Activated T-cell treated with anti-CD3 and anti-CD28 coated beads for 1 hour (primary cell): ENCODE measurements around the gene EHMT1.
A peak's percentile ranks its signal among the peaks of the same experiment; 100 is the strongest.

ENCODE experiments used
- DNase-seq: peaks from one replicate; pipeline ENCODE4 v3.0.0-alpha.2; 2020; ENCODE audit warnings: low read depth

The EHMT1 gene

GRCh38 chr9:137672907-137673791 is 54.3 kb downstream of the EHMT1 start:
- DNase-seq: peak; percentile 10

- DNase-seq: no peak
Measured at GRCh38 chr9:137673886-137674285, 55.1 kb downstream of the EHMT1 start.

DNA sequence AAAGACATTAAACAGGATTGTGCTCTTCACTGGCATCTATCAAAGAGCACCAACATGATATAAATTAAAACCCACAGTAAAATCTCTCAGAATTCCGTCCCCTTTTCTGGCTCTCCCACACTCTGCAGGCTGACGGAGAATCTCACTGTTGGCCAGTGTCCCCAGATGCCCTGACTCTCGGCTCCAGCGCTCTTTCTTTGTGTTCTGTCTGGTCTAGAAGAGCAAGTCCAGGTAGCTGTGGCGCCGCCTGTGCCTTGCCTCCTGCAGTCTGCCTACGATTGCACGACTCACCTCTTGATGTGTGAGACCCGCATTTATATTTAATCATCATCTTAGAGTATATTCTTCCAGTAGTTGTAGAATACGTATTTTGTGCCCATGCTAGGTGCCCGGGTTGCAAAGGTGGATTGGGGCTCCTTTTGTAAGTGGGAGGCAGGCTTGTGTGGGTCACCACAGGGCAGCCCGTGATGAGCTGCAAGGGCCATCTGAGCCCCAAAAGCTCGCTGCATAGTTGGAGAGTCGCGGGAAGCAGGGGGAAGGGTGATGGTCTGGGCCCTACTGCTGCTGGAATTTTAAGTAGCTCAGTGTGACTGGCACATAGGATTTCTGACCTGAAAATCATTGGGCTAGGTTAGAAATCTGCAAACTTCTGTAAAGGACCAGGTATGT is 55.6 kb downstream of the EHMT1 start:
- DNase-seq: no peak

GRCh38 chr9:137674976-137675320 is 56.1 kb downstream of the EHMT1 start:
- DNase-seq: no peak

DNA sequence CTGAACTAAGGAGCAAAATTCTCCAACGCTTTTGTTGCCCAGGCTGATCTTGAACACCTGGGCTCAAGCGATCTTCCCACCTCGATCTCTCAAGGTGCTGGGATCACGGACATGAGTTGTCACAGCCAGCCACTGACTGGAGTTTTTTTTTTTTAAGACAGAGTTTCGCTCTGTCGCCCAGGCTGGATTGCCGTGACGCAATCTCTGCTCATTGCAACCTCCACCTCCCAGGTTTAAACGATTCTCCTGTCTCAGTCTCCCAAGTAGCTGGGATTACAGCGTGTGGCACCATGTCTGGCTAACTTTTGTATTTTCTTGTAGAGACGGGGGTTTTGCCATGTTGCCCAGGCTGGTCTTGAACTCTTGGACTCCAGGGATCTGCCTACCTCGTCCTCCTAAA is 58.2 kb downstream of the EHMT1 start:
- no peak for DNase-seq

GRCh38 chr9:137678202-137678601 is 59.4 kb downstream of the EHMT1 start:
- no peak for DNase-seq

DNA sequence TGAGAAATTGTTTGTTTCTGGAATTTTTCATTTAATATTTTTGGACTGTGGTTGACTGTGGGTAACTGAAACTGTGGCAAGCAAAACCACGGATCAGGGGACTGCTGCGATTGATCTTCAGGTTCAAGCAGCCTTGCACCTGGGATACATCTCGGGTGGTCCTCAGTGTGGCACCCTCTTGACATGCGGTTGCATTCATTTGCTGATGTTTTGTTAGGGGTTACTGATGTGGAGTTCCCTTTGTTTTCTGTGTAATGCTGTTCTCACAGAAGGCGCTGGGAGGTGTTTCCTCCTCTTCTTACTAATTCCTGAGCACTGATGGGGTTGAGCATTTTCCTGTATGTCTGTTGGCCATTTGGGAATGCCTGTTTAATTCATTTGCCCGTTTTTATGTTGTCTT is 60.4 kb downstream of the EHMT1 start:
- DNase-seq: no peak

DNA sequence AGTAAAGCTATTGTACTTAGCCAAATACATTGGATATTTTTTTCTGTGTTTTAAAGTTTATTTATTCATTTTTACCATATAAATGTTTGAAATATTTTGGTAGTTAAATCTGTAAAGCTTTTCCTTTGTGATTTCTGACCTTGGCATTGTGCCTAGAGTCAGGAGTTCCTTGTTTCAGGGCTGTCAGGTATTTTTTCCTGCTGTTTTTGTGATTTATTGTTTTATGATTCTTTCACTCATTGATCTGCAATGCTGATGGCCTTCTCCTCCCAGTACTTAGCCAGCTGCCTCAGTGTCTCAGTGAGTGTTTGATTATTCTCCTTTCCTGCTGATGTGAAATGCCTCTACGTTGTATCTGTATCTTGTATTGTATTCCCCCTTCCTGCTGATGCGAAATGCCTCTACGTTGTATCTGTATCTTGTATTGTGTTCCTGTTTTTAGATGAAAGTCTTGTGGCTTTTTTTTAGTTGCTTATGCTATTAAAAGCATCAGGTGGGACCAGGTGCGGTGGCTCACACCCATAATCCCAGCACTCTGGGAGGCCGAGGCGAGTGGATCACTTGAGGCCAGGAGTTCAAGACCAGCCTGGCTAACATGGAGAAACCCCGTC is 61.0 kb downstream of the EHMT1 start:
- DNase-seq: no peak

DNA sequence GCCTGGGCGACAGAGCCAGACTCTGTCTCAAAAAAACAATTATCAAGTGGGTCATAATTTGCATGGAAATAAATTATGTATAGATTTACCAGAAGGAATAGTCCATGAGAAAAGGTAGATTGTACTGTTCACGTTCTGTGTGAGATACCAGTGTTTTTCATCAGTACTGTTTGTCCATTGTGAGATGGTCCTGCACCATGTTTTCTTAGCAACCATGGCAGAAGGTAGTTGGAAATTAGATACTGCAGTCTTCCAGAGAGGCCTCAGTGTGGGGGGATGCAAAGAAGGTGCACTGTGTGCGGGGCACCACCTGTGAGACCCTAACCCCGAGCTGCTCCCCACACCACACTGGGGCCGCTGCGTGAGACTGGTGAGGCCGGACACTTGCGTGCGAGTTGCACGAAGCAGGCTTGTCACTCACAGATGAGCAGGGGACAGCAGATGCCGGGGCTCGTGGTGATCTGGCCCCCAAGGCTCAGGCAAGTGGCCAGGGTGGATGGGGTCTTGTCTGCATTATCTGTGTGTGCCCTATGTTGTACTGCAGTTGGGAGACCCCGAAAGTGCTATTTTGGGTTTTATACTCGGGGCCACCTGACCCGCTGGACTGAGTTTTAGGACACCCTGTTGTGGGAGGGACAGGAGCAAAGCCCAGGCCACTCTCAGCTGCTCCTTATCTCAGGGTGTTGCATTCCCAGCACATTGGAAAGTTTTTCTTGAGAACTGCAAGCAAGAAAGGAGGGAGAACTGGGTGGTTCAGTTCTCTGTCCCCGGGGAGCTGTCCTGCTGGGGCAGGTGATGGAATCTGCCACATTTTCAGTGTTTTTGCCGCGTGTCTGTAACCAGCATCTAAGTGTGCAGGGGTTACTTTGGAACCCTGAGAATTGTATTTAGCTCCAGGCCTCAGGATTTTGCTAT is 61.9 kb downstream of the EHMT1 start:
- DNase-seq: no peak

DNA sequence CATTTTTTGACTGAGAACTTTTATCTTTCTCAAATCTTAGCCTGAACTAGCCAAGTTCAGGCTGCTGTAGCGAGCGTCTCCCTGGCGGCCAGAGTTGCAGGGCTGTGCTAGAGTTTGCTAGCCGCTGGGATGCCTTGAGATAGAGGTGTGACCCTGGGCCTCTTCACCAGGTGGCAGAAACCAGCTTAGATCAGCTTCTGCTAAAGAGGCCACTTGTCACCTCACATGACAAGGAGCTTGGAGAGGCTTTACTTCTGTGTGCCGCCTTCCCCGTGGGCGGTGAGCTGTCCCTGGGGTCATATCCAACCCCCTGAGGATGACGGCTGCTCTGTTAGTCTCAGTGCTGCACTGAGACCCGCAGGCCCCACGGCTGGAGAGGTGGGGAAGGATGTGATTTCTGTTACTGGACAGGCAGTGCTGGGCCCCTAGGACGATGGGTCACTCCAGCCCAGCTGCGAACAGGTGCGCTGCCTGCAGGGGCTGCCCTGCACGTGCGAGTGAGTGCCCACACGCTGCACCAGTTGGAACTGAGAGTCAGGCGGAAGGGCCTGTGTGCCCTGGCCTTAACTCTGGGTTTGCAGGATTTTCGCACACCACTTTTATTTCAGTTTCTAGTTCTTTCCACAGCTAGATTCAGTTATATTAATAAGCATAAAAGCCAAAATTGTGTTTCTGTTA is 63.8 kb downstream of the EHMT1 start:
- no peak for DNase-seq

DNA sequence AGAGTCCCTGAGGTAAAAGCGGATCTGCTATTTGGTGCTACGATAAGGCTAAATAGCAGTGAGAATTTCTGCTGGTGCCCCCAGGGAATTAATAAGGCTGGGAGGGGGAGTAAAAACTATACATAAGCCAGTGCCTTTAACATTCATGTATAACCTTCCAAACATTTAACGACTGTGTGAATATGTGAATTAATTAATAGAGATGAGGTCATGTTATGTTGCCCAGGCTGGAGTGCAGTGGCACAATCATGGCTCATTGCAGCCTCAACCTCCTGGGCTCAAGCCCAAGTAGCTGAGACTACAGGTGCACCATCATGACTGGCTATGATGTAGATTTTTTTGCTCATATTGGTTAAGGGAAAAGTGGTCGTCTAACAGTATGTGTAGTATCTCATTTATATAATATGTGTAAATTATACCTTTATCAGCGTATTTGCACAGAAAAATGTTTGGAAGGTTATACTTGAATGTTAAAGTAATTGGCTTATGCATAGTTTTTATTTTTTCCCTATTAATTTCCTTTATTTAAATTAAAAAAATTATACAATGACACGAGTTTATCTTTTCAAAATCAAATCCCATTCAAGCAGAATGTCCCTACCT is 64.6 kb downstream of the EHMT1 start:
- DNase-seq: no peak

- no peak for DNase-seq
Measured at GRCh38 chr9:137685035-137685740, 66.4 kb downstream of the EHMT1 start.

- no peak for DNase-seq
Measured at GRCh38 chr9:137685741-137686420, 67.1 kb downstream of the EHMT1 start.

DNA sequence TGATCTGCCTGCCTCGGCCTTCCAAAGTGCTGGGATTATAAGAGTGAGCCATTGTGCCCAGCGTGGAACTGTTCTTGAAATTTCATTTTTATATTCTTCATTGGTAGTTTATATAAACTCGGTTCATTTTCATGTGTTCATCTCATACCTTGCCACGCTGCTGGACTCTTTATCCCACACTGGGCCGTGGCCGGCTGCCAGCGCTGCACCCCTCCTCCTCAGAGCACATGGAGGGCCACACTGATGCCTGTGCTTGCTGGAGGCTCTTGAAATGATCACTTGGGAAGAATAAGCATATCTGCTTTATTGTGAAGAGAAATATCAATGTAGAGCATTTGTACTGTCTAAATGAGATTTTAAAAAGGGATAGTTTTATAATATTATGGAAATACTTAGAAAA is 69.5 kb downstream of the EHMT1 start:
- DNase-seq: no peak

GRCh38 chr9:137688725-137689124 is 69.9 kb downstream of the EHMT1 start:
- DNase-seq: no peak

- DNase-seq: no peak
Measured at GRCh38 chr9:137689745-137690529, 71.1 kb downstream of the EHMT1 start.

DNA sequence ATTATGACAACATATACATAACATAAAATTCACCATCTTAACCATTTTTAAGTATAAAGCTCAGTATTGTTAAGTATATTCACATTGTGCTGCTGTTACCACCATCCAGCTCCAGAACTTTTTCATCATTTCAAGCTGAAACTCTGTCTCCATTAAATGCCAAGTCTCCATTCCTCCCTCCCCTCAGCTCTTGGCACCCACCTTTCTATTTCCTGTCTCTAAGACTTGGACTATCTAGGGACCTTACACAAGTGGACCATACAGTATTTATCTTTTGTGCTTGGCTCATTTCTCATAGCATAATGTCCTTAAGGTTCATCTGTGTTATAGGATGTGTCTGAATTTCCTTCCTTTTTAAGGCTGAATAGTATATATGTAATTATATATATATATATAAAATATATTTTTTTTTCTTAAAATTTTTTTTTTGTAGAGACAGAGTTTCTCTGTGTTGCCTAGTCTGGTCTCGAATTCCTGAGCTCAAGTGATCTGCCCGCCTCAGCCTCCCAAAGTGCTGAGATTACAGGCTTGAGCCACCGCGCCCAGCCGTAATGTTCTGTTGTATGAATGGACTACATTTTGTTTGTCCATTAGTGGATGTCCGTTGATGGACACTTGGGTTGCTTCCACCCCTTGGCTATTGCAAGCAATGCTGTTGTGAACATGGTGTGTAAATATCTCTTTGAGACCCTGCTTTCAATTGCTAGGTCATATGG is 72.3 kb downstream of the EHMT1 start:
- no peak for DNase-seq

GRCh38 chr9:137691646-137692351 is 73.0 kb downstream of the EHMT1 start:
- DNase-seq: no peak
